GM19025 (cell line): Measurements from ENCODE around the gene ATP5F1C.
"Not testable (repeated sequence)": the region's sequence is repeated elsewhere in the genome, so short reads cannot be mapped to it uniquely, and the experiment has no call there.

Source experiments
- ATAC-seq: cut with Tn5 transposase; IDR thresholded peaks from one replicate; pipeline ENCODE4 v1.9.1; 2021; ENCODE audit warnings: mild to moderate bottlenecking, low read depth, moderate library complexity; ENCODE audit not compliant: unreplicated experiment

Gene ATP5F1C

DNA sequence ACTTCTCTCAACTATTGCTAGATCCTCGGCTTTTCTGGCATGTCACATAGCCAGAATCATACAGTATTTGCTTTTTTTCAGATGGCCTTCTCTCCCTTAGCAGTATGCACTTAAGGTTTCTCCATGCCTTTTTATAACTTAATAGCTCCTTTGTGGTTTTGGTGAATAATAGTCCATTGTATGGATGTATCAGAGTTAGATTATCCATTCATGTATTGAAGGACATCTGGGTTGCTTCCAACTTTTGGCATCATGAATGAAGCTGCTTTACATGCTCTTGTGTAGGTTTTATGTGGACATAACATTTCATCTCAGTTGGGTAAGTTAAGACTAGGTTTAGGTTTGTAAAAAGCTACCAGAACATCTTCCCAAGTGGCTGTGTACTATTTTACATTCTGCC lies 4.6 kb downstream of the ATP5F1C start:
- ATAC-seq, result no peak

- ATAC-seq, result no peak
These were observed 6.5 kb downstream of the ATP5F1C start for GRCh38 chr10:7794251-7795026.

DNA sequence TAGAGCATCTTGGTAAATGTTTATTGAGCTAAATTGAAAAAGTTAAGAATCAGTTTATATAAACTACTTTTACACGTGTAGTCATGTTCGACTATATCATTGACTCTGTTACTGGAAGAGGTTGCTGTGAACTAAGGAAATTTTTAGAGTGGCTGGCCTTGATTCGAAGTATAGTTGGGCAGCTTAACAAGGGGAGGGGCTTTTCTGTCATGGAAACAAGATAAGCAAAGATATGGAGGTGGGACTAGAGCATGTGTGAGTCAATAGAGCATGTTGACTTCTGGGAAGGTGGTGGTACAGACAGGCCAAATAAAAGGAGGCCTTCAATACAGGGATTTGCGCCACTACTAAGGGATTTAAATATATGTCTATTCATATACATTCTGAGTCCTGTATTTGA lies 7.6 kb downstream of the ATP5F1C start:
- no peak for ATAC-seq

- no peak for ATAC-seq
These were observed 9.6 kb downstream of the ATP5F1C start for GRCh38 chr10:7797582-7797981.

- ATAC-seq, result no peak
These were observed 14.6 kb downstream of the ATP5F1C start for GRCh38 chr10:7802606-7803005.

DNA sequence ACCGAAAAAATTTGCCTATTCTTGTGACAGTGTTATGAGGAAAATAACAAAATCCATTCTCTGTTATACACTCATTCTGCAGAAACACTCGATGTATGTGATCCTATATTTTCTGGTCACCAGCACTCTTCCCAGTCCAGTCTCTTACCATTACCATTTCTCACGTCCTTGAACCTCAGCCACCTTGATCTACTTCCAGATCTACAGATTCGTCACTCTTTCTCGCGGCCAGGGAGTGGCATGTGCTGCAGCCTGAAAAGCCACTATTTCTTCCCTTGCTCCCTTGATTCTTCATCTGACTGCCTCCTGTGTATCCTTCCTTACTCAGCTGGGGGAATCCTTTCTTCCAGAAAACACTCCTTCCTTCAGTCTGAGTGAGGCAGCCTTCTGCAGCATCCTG lies 16.2 kb downstream of the ATP5F1C start:
- ATAC-seq, result no peak

GRCh38 chr10:7804741-7805140 lies 16.8 kb downstream of the ATP5F1C start:
- ATAC-seq, result no peak

DNA sequence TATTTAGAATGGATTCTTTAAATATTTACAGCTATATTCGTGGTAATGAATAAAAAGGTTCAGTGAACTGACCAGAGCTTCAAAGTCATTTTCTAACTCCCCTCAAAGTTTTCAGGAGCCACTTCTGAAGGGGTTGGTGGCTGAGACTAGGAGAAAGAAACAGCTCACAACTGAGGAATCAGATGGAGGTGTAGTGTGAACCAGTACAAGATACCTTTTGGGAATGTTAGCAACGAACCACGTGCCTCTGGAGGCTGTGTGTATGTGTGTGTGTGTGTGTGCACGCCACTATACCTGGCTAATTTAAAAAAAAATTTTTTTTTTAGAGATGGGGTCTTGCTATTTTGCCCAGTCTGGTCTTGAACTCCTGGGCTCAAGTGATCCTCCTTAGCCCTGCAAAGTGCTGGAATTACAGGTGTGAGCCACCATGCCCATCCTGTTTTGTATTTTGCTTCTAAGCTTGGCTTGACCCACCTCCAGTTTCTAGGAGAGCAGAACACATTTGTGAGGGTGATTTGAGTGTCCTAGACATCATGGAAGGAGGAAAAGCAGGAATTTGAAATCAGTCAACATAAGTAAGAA lies 20.8 kb downstream of the ATP5F1C start:
- ATAC-seq, result no peak

- ATAC-seq, result no peak
These were observed 22.5 kb downstream of the ATP5F1C start for GRCh38 chr10:7810443-7810842.

DNA sequence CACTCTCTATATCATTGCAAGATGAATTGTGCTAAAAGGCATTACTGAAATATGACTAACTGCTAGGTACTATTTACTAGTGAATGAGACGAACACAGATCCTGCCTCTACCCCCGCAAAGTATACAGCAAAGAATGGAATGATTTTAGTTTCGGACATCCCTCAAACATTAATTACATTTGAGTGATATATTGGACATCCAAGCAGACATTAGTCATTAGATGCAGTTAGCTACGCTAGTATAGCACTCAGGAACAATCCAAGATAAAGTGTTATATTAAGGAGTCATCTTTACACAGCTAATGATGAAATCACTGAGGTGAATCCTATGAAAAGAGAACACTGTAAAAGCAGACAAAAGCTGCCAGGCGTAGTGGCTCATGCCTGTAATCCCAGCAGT lies 23.0 kb downstream of the ATP5F1C start:
- no peak for ATAC-seq

DNA sequence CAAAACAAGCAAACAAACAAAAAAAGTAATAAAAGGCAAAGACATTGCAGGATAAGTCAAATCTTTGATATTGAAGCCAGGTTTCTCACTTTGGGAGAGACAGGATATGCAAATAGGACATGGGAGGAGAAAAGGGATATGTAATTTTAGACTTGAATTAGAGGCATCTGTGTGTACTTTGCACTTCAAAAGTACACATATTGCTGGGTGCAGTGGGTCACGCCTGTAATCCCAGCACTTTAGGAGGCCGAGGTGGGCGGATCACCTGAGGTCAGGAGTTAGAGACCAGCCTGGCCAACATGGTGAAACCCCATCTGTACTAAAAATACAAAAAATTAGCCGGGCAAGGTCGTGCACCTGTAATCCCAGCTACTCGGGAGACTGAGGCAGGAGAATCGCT lies 23.8 kb downstream of the ATP5F1C start:
- not testable (repeated sequence) for ATAC-seq

GRCh38 chr10:7813481-7813880 lies 25.5 kb downstream of the ATP5F1C start:
- no peak for ATAC-seq

- ATAC-seq, result no peak
These were observed 29.6 kb downstream of the ATP5F1C start for GRCh38 chr10:7817576-7817975.

- no peak for ATAC-seq
These were observed 30.0 kb downstream of the ATP5F1C start for GRCh38 chr10:7817984-7818294.

DNA sequence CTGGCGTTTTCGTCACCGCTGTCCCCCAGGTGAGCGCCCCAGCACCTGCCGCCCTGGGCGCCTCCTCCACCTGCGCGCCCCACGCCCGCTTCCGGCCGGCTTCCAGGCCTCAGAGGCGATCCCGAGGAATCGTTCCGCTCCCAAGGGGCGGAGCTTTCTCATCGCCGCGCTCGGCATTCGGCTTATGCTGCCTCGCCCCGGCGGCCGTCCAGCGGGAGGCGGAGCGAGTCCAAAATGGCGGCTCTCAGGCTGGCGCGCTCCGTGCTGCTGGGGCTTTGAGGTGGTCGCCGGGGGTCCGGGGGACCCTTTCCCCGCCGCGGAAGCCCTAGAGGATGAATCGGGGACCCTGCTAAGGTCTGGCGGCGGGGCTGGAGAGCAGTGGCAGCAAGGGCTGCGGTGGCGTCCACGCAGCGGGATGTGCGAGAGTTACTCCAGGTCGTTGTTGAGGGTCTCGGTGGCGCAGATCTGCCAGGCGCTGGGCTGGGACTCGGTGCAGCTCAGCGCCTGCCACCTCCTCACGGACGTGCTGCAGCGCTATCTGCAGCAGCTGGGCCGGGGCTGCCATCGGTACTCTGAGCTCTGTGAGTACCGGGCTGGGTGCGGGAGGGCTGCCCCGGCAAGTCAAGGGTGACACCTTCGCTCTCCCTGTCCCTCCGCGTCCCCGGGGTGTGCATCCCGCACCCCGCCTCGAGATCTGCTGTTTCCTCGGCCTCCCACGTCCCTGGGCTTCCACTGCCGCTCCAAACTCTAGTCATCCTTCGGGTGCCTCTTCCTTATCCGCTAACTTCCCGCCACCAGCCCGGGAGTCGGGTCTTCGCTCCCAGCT lies 30.5 kb downstream of the ATP5F1C start, which contains the start of gene TAF3:
TAF3 (plus strand) TSS at position 211 of the 826 bp plus-strand sequence; CDS start at position 416, 205 bp downstream.
- ATAC-seq, result peak; percentile 88

- ATAC-seq, result peak; percentile 30
These were observed 31.1 kb downstream of the ATP5F1C start for GRCh38 chr10:7819121-7819460.

GRCh38 chr10:7824251-7824650 lies 36.3 kb downstream of the ATP5F1C start:
- no peak for ATAC-seq

DNA sequence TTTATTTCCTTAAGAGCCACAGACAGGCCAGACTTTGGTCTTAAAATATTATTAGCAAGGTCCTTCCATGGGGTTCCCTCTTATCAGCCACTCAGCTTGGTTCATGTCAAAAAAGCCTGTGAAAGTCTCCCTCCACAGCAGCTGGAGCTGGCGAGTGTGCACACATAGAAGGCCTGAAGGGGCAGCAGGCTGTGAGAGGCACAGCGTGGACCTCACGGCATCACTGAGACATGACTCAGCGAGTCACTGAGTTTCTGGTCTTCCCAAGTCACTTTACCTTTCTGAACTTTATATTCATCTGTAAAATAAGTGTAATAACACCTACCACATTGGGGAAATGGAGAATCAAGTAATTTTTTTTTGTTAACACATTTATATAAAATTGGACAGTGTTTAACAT lies 39.0 kb downstream of the ATP5F1C start:
- no peak for ATAC-seq

DNA sequence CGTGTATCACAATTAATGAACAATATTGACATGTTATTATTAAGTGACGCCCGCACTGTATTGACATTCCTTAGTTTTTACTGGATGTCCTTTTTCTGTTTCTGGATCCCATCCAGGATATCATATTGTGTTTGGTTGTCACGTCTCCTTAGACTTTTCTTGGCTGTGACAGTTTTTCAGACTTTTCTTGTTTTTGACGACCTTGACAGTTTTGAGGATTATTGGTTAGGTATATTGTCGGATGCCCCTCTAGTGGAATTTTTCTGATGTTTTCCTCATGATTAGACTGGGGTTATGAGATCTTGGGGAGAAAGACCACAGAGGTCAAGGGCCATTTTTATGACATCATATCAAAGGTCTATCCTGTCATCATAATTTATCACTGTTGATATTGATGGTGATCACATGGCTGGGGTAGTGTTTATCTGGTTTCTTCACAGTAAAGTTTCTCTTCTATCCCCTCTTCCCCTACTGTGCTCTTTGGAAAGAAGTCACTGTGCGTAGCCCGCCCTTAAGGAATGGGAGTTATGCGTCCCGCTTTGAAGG lies 41.4 kb downstream of the ATP5F1C start:
- ATAC-seq, result no peak

- no peak for ATAC-seq
These were observed 44.1 kb downstream of the ATP5F1C start for GRCh38 chr10:7832060-7832459.

GRCh38 chr10:7833210-7833609 lies 45.2 kb downstream of the ATP5F1C start:
- no peak for ATAC-seq
